Stimulated activated CD4-positive, alpha-beta T cell treated with anti-CD3 and anti-CD28 coated beads, TNF-alpha, amount 100 ng/mL, for 48 hours (primary cell): ENCODE data around the gene EIF2B5.
"Not testable (repeated sequence)": the region's sequence is repeated elsewhere in the genome, so short reads cannot be mapped to it uniquely, and the experiment has no call there.

Experiments
- DNase-seq, 3 donors: peaks; one replicate each; pipeline ENCODE4 v3.0.0-alpha.2; 2020; ENCODE audit warnings: low read depth in 3 of 3

Gene EIF2B5

GRCh38 chr3:184145751-184146270 lies 10.7 kb downstream of the EIF2B5 start:
- DNase-seq: no peak

- no peak for DNase-seq
These were observed 12.9 kb downstream of the EIF2B5 start for GRCh38 chr3:184148076-184148475.

- no peak for DNase-seq
These were observed 14.0 kb downstream of the EIF2B5 start for GRCh38 chr3:184149123-184149522.

- DNase-seq: not testable (repeated sequence)
These were observed 14.6 kb downstream of the EIF2B5 start for GRCh38 chr3:184149770-184150169.

GRCh38 chr3:184154885-184155643 lies 19.9 kb downstream of the EIF2B5 start, which contains the start of gene DVL3:
Gene DVL3, plus strand, starts transcription at chr3:184155377. Its CDS starts 259 bp downstream, at chr3:184155636.
- peak in 1 of 3 donors; percentile 26 for DNase-seq

GRCh38 chr3:184155644-184156521 lies 20.7 kb downstream of the EIF2B5 start:
- peak in 1 of 3 donors; percentile 38 for DNase-seq

- DNase-seq: no peak
These were observed 21.4 kb downstream of the EIF2B5 start for GRCh38 chr3:184156522-184156955.

- no peak for DNase-seq
These were observed 22.0 kb downstream of the EIF2B5 start for GRCh38 chr3:184157206-184157605.

GRCh38 chr3:184158404-184158803 lies 23.2 kb downstream of the EIF2B5 start:
- no peak for DNase-seq

- DNase-seq: no peak
These were observed 25.3 kb downstream of the EIF2B5 start for GRCh38 chr3:184160456-184160855.

GRCh38 chr3:184162571-184163070 lies 27.5 kb downstream of the EIF2B5 start:
- not testable (repeated sequence) for DNase-seq

GRCh38 chr3:184164648-184165330 lies 29.6 kb downstream of the EIF2B5 start:
- DNase-seq: no peak

- DNase-seq: no peak
These were observed 30.4 kb downstream of the EIF2B5 start for GRCh38 chr3:184165543-184165942.

- no peak for DNase-seq
These were observed 31.5 kb downstream of the EIF2B5 start for GRCh38 chr3:184166671-184167070.

GRCh38 chr3:184167786-184168185 lies 32.6 kb downstream of the EIF2B5 start:
- no peak for DNase-seq

- DNase-seq: no peak
These were observed 33.4 kb downstream of the EIF2B5 start for GRCh38 chr3:184168363-184169120.

GRCh38 chr3:184169896-184170875 lies 35.0 kb downstream of the EIF2B5 start:
- no peak for DNase-seq

- DNase-seq: no peak
These were observed 36.4 kb downstream of the EIF2B5 start for GRCh38 chr3:184171562-184171961.

GRCh38 chr3:184172681-184173373 lies 37.7 kb downstream of the EIF2B5 start:
- no peak for DNase-seq
